DOHH2 (cell line): Measurements from ENCODE around the gene PYCR2.

ENCODE experiments used
- H3F3A ChIP-seq: fragments of 200-600 bp; sonication (generic), shearing (Covaris generic); 2 replicates; pipeline ENCODE4 v1.6.0; 2016; ENCODE audit warnings: antibody characterized with exemption, mild to moderate bottlenecking; ENCODE audit not compliant: control insufficient read depth, insufficient read depth
- H3K27ac ChIP-seq: fragments of 200-600 bp; sonication (generic); 2 replicates; pipeline ENCODE4 v1.5.1; 2014; ENCODE audit warnings: low read depth, mild to moderate bottlenecking, low read length, moderate library complexity
- H3K27me3 ChIP-seq: fragments of 200-600 bp; sonication (generic); 2 replicates; pipeline ENCODE4 v1.6.1; 2014; ENCODE audit warnings: mild to moderate bottlenecking, low read length, mixed read lengths; ENCODE audit not compliant: control insufficient read depth
- H3K36me3 ChIP-seq: fragments of 200-600 bp; sonication (generic); 2 replicates; pipeline ENCODE4 v1.6.1; 2014; ENCODE audit warnings: mild to moderate bottlenecking, low read length, moderate library complexity, mixed read lengths; ENCODE audit not compliant: control insufficient read depth
- H3K4me1 ChIP-seq: fragments of 200-600 bp; sonication (generic); 2 replicates; pipeline ENCODE4 v1.6.1; 2014; ENCODE audit warnings: mild to moderate bottlenecking, low read length, mixed read lengths; ENCODE audit not compliant: control insufficient read depth
- H3K4me2 ChIP-seq: fragments of 200-600 bp; sonication (generic); 2 replicates; pipeline ENCODE4 v1.6.0; 2014; ENCODE audit warnings: mild to moderate bottlenecking, low read length, moderate library complexity
- H3K4me3 ChIP-seq: fragments of 200-600 bp; sonication (generic); 2 replicates; pipeline ENCODE4 v1.5.1; 2014; ENCODE audit warnings: mild to moderate bottlenecking, low read length, mixed read lengths
- H3K79me2 ChIP-seq: fragments of 200-600 bp; sonication (generic); 2 replicates; pipeline ENCODE4 v1.6.1; 2014; ENCODE audit warnings: mild to moderate bottlenecking, low read length, mixed read lengths; ENCODE audit not compliant: control insufficient read depth
- H3K9me2 ChIP-seq: fragments of 200-600 bp; sonication (generic); replicated peaks from 2 replicates; pipeline ENCODE4 v1.6.1; 2014; ENCODE audit warnings: mild to moderate bottlenecking, low read length, mixed read lengths; ENCODE audit not compliant: control insufficient read depth
- H3K9me3 ChIP-seq: fragments of 200-600 bp; sonication (generic); 2 replicates; pipeline ENCODE4 v1.6.1; 2014; ENCODE audit warnings: antibody characterized with exemption, low read length, mixed read lengths; ENCODE audit not compliant: control insufficient read depth, insufficient read depth
- H4K20me1 ChIP-seq: fragments of 200-600 bp; sonication (generic); 2 replicates; pipeline ENCODE4 v1.6.0; 2014; ENCODE audit warnings: low read depth, mild to moderate bottlenecking, antibody characterized with exemption, low read length, moderate library complexity; ENCODE audit not compliant: control insufficient read depth, insufficient read depth
- CTCF ChIP-seq: fragments of 200-600 bp; sonication (generic); IDR thresholded peaks from one replicate; pipeline ENCODE4 v1.5.1; 2014; ENCODE audit warnings: antibody characterized with exemption, mild to moderate bottlenecking, low read depth, low read length; ENCODE audit not compliant: poor library complexity, severe bottlenecking
- EZH2phosphoT487 ChIP-seq: fragments of 200-600 bp; sonication (generic); IDR thresholded peaks from 2 replicates; pipeline ENCODE4 v1.6.1; 2017; ENCODE audit warnings: borderline replicate concordance, mild to moderate bottlenecking, antibody characterized with exemption, low read length, moderate library complexity, mixed read lengths

The PYCR2 gene

GRCh38 chr1:225928186-225929175 is 4.4 kb upstream of the PYCR2 start:
- Histone ChIP-seq H3K27me3 (no peaks in the 10 kb centered on the region), H3F3A (no peaks in the 10 kb centered on the region), H3K27ac (no peak overlapping the region), H4K20me1 (no peaks in the 10 kb centered on the region), H3K79me2 (peaks cover 8% of the 10 kb centered on the region), H3K9me3 (no peaks in the 10 kb centered on the region), H3K4me1 (peaks cover 11% of the 10 kb centered on the region), H3K4me3 (no peak overlapping the region), H3K9me2 (no peaks in the 10 kb centered on the region), H3K4me2 (no peak overlapping the region), H3K36me3 (peaks cover 4% of the 10 kb centered on the region)
- TF ChIP-seq EZH2phosphoT487: no peak
- no peak for TF ChIP-seq CTCF

GRCh38 chr1:225926551-225927113 is 2.6 kb upstream of the PYCR2 start:
- Histone ChIP-seq H3K4me2 (no peak overlapping the region), H3K36me3 (peaks cover 20% of the 10 kb centered on the region), H3K79me2 (peaks cover 26% of the 10 kb centered on the region), H3K4me3 (no peak overlapping the region), H3K9me2 (no peaks in the 10 kb centered on the region), H4K20me1 (no peaks in the 10 kb centered on the region), H3K27ac (no peak overlapping the region), H3K27me3 (no peaks in the 10 kb centered on the region), H3K9me3 (no peaks in the 10 kb centered on the region), H3F3A (no peaks in the 10 kb centered on the region), H3K4me1 (peaks cover 22% of the 10 kb centered on the region)
- TF ChIP-seq CTCF (no peak), EZH2phosphoT487 (no peak)

GRCh38 chr1:225923381-225923691 is 714 bp downstream of the PYCR2 start:
- Histone ChIP-seq H4K20me1 (no peaks in the 10 kb centered on the region), H3K27ac (peak overlapping the region; percentile 80), H3K79me2 (peaks cover 29% of the 10 kb centered on the region), H3K27me3 (no peaks in the 10 kb centered on the region), H3K9me3 (no peaks in the 10 kb centered on the region), H3F3A (no peaks in the 10 kb centered on the region), H3K4me1 (peaks cover 22% of the 10 kb centered on the region), H3K4me2 (peak overlapping the region; percentile 92), H3K36me3 (peaks cover 47% of the 10 kb centered on the region), H3K9me2 (no peaks in the 10 kb centered on the region), H3K4me3 (peak overlapping the region; percentile 99)
- TF ChIP-seq CTCF (no peak), EZH2phosphoT487 (no peak)
